LNCAP (cell line): ENCODE data around the gene SMIM24.

Experiments
- CTCF ChIP-seq: fragments of 450-650 bp; IDR thresholded peaks from 2 replicates; pipeline ENCODE4 v1.5.1; 2017; ENCODE audit warnings: mild to moderate bottlenecking

Gene SMIM24

GRCh38 chr19:3465552-3465951 lies 14.8 kb downstream of the SMIM24 start:
- TF ChIP-seq CTCF = no peak

DNA sequence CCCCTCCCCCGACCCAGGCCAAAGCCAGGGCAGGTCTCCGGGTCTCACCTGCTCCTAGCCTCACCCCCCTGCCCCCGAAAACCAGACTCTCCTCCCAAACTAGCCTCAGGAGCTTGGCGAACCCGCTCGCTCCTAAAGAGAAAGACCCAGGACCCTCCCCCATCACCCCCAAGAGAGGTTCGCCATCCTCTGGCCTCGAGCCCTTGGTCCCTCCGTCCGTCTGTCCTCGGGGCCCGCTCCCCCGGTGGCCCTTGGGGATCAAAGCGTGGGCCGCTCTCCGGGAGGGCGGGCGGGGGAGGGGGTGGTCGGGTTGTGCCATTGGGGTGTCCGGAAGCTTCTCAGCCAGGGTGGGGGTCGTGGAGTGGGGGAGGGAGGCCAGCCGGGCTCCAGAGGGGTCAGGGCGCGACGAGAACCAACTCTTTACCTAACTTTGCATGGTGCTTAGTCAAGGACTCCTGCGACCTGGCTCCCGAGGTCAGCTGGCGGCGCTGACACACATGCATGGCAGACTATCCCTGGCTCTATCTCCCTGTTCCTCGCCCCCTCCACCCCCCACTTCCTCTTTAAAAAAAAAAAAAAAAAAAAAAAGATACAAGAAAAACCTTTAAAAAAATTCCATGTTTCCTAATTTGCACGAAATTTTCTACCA lies 15.6 kb downstream of the SMIM24 start:
- no peak for TF ChIP-seq CTCF

GRCh38 chr19:3463714-3464586 lies 16.4 kb downstream of the SMIM24 start:
- no peak for TF ChIP-seq CTCF

DNA sequence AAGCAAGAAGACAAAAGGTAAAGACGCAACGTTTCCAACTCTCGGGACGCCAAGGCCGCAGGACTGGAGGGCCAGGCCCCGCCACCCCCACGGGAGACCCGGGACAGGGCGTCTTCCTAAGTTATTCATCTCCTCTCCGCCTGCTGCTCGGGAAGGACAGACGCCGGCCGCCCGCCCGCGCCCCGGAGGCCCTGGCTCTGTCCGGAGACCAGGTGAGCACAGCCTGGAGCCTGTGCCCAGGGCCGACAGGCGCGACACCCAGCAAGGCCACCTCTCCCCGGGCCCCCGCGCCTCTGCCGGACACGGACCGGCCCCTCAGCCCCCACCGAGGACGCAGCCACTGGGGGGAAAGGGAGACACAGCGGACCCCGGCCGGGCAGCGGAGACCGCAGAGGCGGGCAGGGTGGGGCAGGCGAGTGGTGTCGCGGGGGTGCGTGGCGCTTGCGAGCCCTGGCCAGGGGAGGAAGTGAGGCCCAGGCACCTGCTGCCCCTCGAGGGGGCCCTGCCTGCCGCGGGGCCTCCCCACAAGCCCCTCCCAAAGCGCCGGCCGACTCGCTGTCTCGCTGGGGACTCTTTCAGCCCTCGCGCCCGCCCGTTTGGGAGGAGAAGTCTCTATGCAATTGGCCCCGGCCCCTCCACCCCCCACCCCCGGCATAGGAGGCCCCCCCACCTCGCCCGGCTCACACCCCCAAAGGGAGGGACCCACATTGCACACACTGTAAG lies 17.2 kb downstream of the SMIM24 start:
- TF ChIP-seq CTCF = no peak

DNA sequence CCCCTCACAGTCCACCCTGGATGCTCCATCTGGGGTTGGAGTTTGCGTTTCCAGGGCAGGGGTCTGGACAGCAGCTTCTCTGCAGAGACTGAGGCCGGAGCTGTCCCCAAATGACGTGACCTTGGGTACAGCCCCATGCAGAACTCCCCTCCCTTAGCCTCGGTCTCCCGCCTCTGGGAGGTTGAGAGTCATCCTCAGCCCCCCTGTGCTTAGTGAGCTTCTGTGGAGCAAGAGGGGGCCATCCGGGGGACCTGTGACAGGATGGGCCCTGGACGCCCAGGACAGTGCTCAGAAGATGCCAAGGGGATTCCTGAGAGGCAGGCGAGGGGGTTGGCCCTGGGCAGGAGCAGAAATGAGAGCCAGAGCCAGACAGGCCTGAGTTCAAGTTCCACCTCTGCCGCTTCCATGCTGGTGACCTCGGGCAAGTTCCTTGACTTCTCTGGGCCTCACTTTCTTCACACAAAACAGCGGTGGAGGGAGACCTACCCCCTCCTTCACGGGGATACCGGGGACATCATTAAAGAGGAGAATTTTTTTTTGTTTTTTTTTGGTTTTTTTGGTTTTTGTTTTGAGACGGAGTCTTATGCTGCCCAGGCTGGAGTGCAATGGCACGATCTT lies 20.3 kb downstream of the SMIM24 start:
- no peak for TF ChIP-seq CTCF

DNA sequence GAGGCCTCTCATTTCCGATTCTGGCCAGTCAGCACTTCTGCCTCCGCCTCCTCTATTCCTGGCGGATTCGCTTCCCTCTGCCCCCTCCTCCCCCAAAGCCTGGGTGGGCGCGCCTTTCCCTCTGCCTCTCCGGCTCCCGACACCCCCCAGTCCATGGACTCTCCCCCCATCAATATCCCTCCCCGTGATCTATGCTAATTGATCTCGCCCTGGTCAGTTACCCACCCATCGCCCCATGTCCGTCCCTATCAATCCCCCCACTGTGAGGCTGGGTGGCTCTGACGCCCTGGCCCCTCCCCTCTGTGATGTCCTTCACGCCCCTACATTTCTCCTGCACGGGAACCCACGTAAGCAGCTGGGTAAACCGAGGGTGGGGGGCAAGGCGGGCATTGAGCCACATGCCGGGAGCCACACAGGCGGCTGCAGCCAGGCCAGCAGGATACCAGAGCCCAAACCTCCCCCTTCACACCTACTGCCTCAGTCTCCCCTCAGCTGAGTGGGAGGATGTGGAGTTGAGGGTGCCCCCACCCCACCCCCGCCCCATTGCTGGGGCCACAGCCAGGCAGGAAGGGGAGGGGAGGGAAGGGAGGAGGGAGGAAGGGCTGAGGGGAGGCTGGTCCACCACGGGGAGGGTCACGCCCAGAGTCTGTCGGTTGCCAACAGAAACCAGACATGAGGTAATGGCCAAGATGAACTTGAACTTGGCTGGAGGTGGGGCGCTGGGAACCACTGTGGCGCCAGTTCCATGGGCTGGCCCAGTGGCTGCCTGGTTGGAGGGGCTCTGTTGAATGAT lies 21.0 kb downstream of the SMIM24 start:
- no peak for TF ChIP-seq CTCF
